Kidney epithelial cell (primary cell): Measurements from ENCODE around the gene PSD. TPM values are rescaled to one million over a fixed set of nuclear protein-coding genes. Genes with fewer than 3 reads are reported as not detected.

ENCODE experiments used
- DNase-seq: peaks from one replicate; pipeline ENCODE4 v3.0.0-alpha.2; 2010; ENCODE audit warnings: low read depth
- H3K27me3 ChIP-seq: 2 replicates; pipeline ENCODE4 v1.6.0; 2011; ENCODE audit warnings: low read length; ENCODE audit not compliant: control insufficient read depth, insufficient read depth
- H3K36me3 ChIP-seq: 2 replicates; pipeline ENCODE4 v1.5.1; 2011; ENCODE audit warnings: low read length; ENCODE audit not compliant: control insufficient read depth, insufficient read depth
- H3K4me3 ChIP-seq: 2 replicates; pipeline ENCODE4 v1.5.1; 2011; ENCODE audit warnings: low read depth, mild to moderate bottlenecking, control low read depth, low read length
- total RNA-seq: library from RNA; depleted of rRNA; stranded (reverse); fragments of >200 nt; gene quantifications from 2 replicates; pipeline ENCODE4 v1.2.3, GENCODE V29; 2015
- TF ChIP-seq, protein P1 (sequence below): IDR thresholded peaks from 2 replicates; pipeline ENCODE4 v1.5.1; 2011; ENCODE audit warnings: mild to moderate bottlenecking, moderate library complexity, low read length, control low read depth, inconsistent platforms; ENCODE audit not compliant: insufficient read depth, poor library complexity, severe bottlenecking

Gene PSD
- total RNA-seq, 1 donor from 2014 or later = 2.0 TPM

DNA sequence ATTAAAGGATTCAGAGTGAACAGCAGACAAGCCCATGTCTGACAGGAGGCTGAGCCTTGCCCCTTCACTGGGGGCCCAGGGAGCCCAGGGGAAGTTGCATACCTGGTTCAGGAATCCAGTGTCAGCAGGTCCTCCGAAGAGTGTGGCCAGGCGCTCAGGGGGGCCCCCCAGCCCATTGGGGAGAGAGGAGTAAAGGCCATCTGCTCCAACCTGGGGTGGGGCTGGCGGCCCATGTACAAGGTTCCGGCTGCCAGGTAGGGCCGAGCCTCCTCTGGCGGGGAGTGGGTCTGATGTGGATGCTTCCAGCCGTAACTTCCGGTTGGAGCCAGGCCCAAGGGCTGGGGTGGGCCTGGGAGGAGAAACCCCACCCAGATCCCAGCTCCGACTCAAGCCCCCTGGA is 2.3 kb downstream of the PSD start:
- Histone ChIP-seq H3K4me3 (no peak overlapping the region), H3K36me3 (no peaks in the 10 kb centered on the region), H3K27me3 (peaks cover 46% of the 10 kb centered on the region)
- TF ChIP-seq, protein P1, sequence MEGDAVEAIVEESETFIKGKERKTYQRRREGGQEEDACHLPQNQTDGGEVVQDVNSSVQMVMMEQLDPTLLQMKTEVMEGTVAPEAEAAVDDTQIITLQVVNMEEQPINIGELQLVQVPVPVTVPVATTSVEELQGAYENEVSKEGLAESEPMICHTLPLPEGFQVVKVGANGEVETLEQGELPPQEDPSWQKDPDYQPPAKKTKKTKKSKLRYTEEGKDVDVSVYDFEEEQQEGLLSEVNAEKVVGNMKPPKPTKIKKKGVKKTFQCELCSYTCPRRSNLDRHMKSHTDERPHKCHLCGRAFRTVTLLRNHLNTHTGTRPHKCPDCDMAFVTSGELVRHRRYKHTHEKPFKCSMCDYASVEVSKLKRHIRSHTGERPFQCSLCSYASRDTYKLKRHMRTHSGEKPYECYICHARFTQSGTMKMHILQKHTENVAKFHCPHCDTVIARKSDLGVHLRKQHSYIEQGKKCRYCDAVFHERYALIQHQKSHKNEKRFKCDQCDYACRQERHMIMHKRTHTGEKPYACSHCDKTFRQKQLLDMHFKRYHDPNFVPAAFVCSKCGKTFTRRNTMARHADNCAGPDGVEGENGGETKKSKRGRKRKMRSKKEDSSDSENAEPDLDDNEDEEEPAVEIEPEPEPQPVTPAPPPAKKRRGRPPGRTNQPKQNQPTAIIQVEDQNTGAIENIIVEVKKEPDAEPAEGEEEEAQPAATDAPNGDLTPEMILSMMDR = no peak
- DNase-seq = no peak

- DNase-seq = no peak
- Histone ChIP-seq H3K27me3 (peaks cover 61% of the 10 kb centered on the region), H3K4me3 (no peak overlapping the region), H3K36me3 (no peaks in the 10 kb centered on the region)
- TF ChIP-seq, protein P1 = no peak
Measured at GRCh38 chr10:102414749-102415148, 3.8 kb downstream of the PSD start.

- TF ChIP-seq, protein P1 = no peak
- no peak overlapping the region for H3K4me3 ChIP-seq
- DNase-seq = no peak
- no peaks in the 10 kb centered on the region for H3K36me3 ChIP-seq
- peaks cover 62% of the 10 kb centered on the region for H3K27me3 ChIP-seq
Measured at GRCh38 chr10:102413806-102414561, 4.6 kb downstream of the PSD start.

DNA sequence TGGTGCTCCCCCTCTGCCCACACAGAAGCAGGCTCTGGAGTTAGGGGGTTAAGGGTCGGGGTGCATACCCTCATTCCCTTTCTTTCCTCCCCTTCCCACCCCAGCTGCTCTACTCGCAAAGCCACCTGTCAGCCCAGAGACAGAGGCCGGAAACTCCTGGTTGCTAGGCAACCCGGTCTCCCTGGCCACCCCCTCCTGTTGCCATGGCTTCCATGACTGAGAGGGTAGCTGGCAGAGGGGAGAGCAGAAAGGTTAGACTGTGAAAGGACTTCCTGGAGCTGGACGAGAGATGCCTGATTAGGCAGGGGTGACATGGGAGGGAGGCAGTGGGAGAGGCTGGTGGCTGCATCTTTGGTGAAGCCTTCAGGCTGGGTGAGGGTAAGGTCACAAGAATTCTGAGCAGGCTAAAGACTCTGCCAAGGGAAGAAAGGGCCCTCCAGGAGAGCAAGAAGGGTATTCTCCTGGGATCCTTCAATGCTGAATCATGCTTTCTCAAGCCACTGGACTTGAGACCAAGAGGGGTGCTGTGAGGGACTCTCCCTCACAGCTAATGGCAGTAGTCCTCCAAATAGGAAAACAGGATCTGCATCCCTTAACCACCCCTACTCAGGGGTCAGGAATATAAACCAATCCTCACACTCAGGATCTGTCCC is 5.4 kb downstream of the PSD start:
- TF ChIP-seq, protein P1 = no peak
- Histone ChIP-seq H3K36me3 (no peaks in the 10 kb centered on the region), H3K4me3 (no peak overlapping the region), H3K27me3 (peaks cover 61% of the 10 kb centered on the region)
- DNase-seq = no peak

DNA sequence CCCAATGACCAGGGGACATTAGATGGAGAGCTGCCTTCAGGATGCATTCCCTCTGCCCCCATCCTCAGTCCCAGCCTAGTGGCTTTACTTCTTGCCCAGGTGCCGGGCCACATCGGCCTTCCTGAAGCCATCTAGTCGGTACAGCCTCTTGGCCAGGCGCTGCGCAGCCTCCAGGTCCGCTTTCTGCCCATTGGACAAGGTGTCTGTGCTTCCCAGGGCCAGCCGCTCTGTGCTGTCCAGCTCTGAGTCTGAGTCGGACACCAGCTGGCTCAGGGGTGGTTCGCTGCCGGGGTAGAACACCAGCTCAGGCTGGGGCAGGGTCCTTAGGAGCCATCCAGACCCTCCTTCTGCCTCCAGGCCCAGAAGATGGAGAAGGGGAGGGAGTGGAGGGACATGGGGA is 6.3 kb downstream of the PSD start:
- no peaks in the 10 kb centered on the region for H3K36me3 ChIP-seq
- peaks cover 62% of the 10 kb centered on the region for H3K27me3 ChIP-seq
- TF ChIP-seq, protein P1 = no peak
- DNase-seq = no peak
- H3K4me3 ChIP-seq = no peak overlapping the region
